Measurements from ENCODE around the gene SIGLEC8.
A peak's percentile ranks its signal among the peaks of the same experiment; 100 is the strongest.

The SIGLEC8 gene

DNA sequence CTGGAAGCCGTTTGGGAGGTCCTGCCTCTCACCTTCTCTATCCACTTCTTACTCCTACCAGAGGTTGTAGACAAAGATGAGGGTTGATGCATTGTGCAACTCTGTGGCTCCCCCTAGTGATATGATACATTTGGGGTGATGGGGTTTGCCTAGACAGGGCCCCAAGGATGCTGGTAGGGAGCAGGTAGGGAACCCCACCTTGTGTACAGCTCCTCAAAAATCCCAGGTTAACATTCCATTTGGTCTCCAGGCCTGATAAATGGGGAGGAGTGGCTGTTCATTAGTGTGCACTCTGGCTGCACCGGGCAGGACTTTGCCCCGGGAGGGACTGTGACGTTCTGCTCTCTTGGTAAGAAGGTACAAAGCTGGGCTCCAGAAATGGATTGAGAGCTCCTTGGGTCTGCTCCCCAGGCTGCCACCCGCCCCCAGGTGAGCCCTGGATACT, 19.2 kb downstream of the SIGLEC8 start:
- TF ChIP-seq, protein P1, sequence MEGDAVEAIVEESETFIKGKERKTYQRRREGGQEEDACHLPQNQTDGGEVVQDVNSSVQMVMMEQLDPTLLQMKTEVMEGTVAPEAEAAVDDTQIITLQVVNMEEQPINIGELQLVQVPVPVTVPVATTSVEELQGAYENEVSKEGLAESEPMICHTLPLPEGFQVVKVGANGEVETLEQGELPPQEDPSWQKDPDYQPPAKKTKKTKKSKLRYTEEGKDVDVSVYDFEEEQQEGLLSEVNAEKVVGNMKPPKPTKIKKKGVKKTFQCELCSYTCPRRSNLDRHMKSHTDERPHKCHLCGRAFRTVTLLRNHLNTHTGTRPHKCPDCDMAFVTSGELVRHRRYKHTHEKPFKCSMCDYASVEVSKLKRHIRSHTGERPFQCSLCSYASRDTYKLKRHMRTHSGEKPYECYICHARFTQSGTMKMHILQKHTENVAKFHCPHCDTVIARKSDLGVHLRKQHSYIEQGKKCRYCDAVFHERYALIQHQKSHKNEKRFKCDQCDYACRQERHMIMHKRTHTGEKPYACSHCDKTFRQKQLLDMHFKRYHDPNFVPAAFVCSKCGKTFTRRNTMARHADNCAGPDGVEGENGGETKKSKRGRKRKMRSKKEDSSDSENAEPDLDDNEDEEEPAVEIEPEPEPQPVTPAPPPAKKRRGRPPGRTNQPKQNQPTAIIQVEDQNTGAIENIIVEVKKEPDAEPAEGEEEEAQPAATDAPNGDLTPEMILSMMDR (IDR thresholded peaks at IDR 0.05; ENCODE audit: low read depth, low read length) = peak; percentile 13
- no peak for DNase-seq (ENCODE audit: low read depth, low spot score)
- no peak overlapping the region for H3K4me3 ChIP-seq (ENCODE audit: low read depth, low read length)
- in situ Hi-C loops (cut with HindIII; ENCODE audit: low sequenced_read_pairs) = no loop called here

DNA sequence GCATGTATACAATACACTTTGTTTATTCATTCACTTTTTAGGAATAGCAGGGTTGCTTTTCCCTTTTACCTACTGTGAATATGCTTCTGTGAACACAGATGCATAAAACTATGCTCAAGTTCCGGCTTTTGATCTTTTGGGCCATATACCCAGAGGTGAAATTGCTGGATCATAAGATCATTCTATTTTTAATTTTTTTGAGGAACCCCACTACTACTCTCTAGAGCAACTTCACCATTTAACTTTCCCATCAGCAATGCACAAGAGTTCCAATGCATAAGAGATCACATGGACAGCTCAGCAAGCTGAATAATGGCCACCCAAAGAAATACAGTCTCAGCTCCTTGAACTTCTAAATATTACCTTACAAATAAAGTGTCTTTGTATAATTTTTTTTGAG, 23.8 kb downstream of the SIGLEC8 start:
- no peak for DNase-seq (ENCODE audit: low read depth, low spot score)
- H3K4me3 ChIP-seq (ENCODE audit: low read depth, low read length) = no peak overlapping the region
- TF ChIP-seq, protein P1 (IDR thresholded peaks at IDR 0.05; ENCODE audit: low read depth, low read length) = no peak
- in situ Hi-C loops (cut with HindIII; ENCODE audit: low sequenced_read_pairs) = no loop called here

DNA sequence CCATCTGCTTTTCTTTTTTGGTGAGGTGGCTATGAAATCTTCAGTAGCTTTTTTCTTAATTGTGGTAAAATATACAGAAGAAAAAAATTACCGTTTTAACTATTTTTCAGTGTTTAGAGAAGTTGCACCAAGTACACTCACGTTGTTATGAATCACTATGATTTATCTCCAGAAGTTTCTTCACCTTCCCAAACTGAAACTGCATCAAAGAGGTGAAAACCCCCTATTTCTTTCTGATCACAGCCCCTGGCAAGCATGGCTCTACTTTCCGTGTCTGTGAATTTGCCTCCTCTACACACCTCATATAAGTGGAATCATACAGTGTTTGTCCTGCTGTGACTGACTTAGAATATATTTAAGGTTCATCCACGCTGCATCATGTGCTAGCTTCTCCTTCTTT, 25.2 kb downstream of the SIGLEC8 start:
- no peak for DNase-seq (ENCODE audit: low read depth, low spot score)
- no peak overlapping the region for H3K4me3 ChIP-seq (ENCODE audit: low read depth, low read length)
- in situ Hi-C loops (cut with HindIII; ENCODE audit: low sequenced_read_pairs) = no loop called here
- TF ChIP-seq, protein P1 (IDR thresholded peaks at IDR 0.05; ENCODE audit: low read depth, low read length) = no peak

DNA sequence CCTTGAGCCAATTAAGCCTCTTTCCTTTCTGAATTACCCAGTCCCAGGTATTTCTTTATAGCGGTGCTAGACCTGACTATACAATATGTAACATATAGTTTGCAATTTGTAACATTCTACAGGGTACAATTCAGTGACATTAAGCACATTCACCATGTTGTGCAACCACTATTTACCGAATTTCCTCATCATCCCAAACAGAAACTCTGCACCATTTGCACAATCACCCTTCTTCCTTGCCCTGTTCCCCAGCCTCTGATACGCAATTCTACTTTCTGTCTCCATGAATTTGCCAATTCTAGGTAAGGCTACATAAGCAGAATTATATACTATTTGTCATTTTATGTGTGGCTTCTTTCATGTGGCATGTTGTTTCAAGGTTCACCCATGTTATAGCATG, 27.1 kb downstream of the SIGLEC8 start:
- no peak overlapping the region for H3K4me3 ChIP-seq (ENCODE audit: low read depth, low read length)
- DNase-seq (ENCODE audit: low read depth, low spot score) = no peak
- in situ Hi-C loops (cut with HindIII; ENCODE audit: low sequenced_read_pairs) = no loop called here
- TF ChIP-seq, protein P1 (IDR thresholded peaks at IDR 0.05; ENCODE audit: low read depth, low read length) = no peak

DNA sequence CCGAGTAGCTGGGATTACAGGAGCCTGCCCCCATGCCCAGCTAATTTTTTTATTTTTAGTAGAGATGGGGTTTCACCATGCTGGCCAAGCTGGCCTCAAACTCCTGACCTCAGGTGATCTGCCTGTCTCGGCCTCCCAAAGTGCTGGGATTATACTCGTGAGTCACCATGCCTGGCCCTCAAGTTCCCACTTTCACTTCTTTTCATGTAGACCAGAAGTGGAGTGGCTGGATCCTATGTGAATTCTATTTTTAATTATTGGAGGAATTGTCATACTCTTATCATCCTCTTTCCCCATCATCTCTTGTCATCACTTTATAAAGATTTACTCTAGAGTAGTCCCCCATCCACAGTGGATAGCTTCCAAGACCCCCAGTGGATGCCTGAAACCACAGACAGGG, 28.0 kb downstream of the SIGLEC8 start:
- in situ Hi-C loops (cut with HindIII; ENCODE audit: low sequenced_read_pairs) = no loop called here
- no peak for DNase-seq (ENCODE audit: low read depth, low spot score)
- TF ChIP-seq, protein P1 (IDR thresholded peaks at IDR 0.05; ENCODE audit: low read depth, low read length) = no peak
- H3K4me3 ChIP-seq (ENCODE audit: low read depth, low read length) = no peak overlapping the region

DNA sequence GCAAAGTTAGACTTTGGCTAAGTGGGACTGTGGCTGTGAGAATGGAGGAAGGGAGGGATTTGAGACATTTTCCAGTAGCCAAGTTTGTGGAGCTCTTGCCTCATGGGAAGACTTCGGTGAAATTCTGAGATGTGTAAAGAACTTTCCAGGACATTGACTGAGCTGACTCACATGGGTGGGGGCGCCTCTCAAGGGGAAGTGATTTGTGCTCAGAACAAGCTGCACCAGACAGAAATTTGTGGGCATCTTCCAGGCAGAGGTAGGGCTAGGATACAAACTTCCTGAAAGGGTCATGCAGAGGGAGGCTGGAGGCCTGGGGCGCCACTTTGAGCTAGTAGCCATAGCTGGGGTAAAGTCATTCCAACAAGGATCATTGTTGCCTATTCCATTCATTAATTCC, 31.1 kb downstream of the SIGLEC8 start:
- DNase-seq (ENCODE audit: low read depth, low spot score) = no peak
- in situ Hi-C loops (cut with HindIII; ENCODE audit: low sequenced_read_pairs) = no loop called here
- TF ChIP-seq, protein P1 (IDR thresholded peaks at IDR 0.05; ENCODE audit: low read depth, low read length) = no peak
- H3K4me3 ChIP-seq (ENCODE audit: low read depth, low read length) = no peak overlapping the region

DNA sequence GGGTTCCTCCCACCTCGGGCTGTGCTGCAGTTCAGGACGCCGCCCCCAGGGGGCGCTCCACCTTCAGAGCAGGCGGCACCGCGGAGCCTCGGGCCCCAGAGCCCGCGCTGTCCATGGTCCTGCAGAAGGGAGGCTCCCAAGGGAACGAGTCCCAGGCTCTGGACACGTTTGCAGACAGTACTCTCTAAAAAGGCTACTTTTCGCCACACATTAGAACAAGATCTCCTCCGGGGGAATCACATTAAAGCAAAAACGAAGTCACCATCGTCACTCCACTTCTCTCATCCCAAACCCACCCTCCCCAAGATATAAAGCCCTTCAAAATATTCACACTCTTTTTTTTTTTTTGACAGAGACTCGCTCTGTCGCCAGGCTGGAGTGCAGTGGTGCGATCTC, 36.2 kb downstream of the SIGLEC8 start:
- peak; percentile 23 for DNase-seq (ENCODE audit: low read depth, low spot score)
- no peak overlapping the region for H3K4me3 ChIP-seq (ENCODE audit: low read depth, low read length)
- TF ChIP-seq, protein P1 (IDR thresholded peaks at IDR 0.05; ENCODE audit: low read depth, low read length) = peak; percentile 89
- in situ Hi-C loops (cut with HindIII; ENCODE audit: low sequenced_read_pairs) = no loop called here
